Skeletal muscle satellite cell (primary cell): ENCODE measurements around the gene DACT3.

Experiments used
- H3K27me3 ChIP-seq: 2 replicates; pipeline ENCODE4 v1.7.0; 2013; ENCODE audit warnings: low read length; ENCODE audit not compliant: control insufficient read depth, insufficient read depth
- H3K36me3 ChIP-seq: 2 replicates; pipeline ENCODE4 v1.7.0; 2013; ENCODE audit warnings: mild to moderate bottlenecking, control low read depth, low read length; ENCODE audit not compliant: insufficient read depth
- H3K4me1 ChIP-seq: 2 replicates; pipeline ENCODE4 v1.7.0; 2013; ENCODE audit warnings: low read length; ENCODE audit not compliant: control insufficient read depth, insufficient read depth
- H3K4me2 ChIP-seq: 2 replicates; pipeline ENCODE4 v1.7.0; 2013; ENCODE audit warnings: mild to moderate bottlenecking, low read length
- H3K4me3 ChIP-seq: 2 replicates; pipeline ENCODE4 v1.7.0; 2013; ENCODE audit warnings: low read length
- H3K9ac ChIP-seq: 2 replicates; pipeline ENCODE4 v1.7.0; 2013; ENCODE audit warnings: mild to moderate bottlenecking, low read depth, low read length, moderate library complexity
- H3K9me3 ChIP-seq: replicated peaks from 2 replicates; pipeline ENCODE4 v1.7.0; 2013; ENCODE audit warnings: mild to moderate bottlenecking, control low read depth, low read length

Gene DACT3

DNA sequence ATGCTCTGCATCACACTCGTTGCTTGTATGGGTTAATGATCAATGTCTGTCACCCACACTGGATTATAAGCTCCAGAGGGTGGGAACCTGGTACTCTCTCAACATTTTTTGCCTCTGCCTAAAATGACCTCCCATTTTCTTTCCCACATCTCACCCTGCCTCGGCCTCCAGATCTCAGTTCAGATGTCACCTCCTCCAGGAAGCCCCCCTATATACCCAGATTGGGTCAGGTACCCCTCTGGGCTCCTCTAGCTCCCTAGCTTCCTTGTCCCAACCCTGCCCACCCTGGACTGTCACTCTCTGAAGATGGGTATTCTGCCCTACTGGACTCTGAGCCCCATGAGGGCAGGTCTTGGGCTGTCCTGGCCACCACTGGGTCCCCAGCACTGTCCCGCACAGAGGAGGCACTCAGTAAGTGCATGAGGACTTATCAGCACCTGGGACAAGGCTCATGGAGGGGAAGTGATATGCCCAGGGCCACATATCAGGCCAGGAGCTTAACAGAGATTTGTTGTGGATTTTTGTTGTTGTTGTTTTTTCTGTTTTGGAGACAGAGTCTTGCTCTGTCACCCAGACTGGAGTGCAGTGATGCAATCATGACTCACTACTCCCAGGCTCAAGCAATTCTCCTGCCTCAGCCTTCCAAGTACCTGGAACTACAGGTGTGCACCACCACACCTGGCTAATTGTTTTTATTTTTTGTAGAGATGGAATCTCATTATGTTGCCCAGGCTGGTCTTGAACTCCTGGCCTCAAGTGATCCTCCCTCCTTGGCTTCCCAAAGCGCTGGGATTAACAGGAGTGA lies 32.1 kb upstream of the DACT3 start:
- H3K36me3 ChIP-seq: peaks cover 69% of the 10 kb centered on the region
- no peak overlapping the region for H3K4me3 ChIP-seq
- no peaks in the 10 kb centered on the region for H3K27me3 ChIP-seq
- no peak overlapping the region for H3K9ac ChIP-seq
- no peaks in the 10 kb centered on the region for H3K9me3 ChIP-seq
- H3K4me1 ChIP-seq: peaks cover 4% of the 10 kb centered on the region
- H3K4me2 ChIP-seq: no peak overlapping the region

DNA sequence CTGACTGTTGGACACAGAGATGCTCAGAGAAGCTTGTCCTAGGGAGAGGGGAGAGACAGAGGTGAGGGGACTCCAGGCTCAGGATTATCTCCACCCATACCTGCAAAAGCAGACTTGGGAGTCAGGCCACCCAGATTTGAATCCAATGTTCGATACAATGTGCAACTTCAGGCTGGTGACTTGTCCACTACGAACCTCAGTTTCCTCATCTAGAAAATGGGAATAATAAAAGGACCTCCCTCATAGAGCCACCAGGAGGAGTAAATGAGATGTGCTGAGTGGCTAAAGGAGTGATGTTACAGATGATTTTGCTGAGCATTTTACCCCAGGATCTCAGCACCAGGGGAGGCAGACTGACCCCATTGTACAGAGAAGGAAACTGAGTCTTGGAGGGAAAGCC lies 31.0 kb upstream of the DACT3 start:
- peaks cover 77% of the 10 kb centered on the region for H3K36me3 ChIP-seq
- no peaks in the 10 kb centered on the region for H3K27me3 ChIP-seq
- no peak overlapping the region for H3K4me3 ChIP-seq
- no peaks in the 10 kb centered on the region for H3K4me1 ChIP-seq
- H3K9ac ChIP-seq: no peak overlapping the region
- H3K4me2 ChIP-seq: no peak overlapping the region
- no peaks in the 10 kb centered on the region for H3K9me3 ChIP-seq

DNA sequence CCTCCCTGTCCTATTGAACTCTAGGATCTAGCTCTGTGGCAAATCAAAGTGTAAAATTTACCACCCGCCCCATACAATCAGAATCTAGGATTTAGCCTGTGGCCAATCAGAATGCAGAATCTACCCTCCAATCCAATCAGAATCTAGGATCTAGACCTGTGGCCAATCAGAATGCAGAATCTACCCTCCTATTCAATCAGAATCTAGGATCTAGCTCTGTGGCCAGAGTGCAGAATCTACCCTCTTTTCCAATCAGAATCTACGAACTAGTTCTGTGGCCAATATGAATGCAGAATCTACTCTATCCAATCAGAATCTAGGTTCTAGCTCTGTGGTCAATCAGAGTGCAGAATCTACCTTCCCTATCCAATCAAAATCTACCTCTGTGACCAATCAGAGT lies 30.1 kb upstream of the DACT3 start:
- peaks cover 73% of the 10 kb centered on the region for H3K36me3 ChIP-seq

DNA sequence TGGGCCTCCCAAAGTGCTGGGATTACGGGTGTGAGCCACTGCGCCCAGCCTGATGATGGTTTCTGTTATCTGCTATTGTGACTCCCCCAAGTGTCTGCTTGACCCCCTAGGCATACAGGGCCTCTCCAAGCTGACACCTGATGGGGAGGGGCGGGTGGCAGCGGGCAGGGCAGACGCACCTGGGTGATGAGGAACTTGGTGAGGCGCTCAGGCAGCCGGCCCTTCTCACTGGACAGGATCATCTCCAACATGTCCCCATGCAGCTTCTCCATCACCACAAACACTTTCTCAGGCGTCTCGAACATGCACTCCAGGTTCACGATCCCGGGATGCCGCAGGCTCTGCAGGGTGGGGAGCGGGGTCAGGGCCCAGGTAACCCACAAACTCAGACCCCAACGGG lies 28.4 kb upstream of the DACT3 start:
- Histone ChIP-seq H3K27me3 (no peaks in the 10 kb centered on the region), H3K36me3 (peaks cover 75% of the 10 kb centered on the region), H3K9ac (no peak overlapping the region)

More for the DNA sequence above, 30.1 kb upstream of the DACT3 start:
- Histone ChIP-seq H3K9ac (no peak overlapping the region), H3K4me1 (no peaks in the 10 kb centered on the region), H3K9me3 (no peaks in the 10 kb centered on the region), H3K4me2 (no peak overlapping the region), H3K4me3 (no peak overlapping the region), H3K27me3 (no peaks in the 10 kb centered on the region)

DNA sequence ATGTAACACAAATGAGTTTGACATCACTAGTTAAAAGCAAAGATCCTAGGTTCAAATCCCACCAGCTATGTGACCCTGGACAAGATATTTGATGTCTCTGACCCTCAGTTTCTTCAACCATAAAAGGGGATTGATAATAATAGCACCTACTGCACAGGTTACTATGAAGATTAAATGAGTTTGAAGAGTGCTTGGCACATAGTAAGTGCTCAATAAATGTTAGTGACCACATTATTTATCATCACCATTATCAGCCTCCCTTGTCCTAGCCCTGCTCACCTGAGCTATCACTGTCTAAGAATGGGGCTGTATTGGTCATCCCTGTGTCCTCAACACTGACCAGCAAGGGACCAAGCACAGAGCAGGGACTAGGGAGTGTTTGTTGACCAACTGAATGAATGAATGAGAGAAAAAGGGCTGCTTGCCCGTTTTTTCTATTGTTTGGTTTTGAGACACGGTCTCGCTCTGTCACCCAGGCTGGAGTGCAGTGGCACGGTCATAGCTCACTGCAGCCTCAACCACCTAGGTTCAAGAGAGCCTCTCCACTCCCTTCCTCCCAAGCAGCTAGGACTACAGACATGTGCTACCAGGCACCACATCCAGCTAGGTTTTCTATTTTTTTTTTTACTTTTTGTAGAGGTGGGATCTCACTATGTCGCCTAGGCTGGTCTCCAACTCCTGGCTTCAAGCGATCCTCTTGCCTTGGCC lies 26.6 kb upstream of the DACT3 start:
- Histone ChIP-seq H3K4me1 (no peaks in the 10 kb centered on the region), H3K36me3 (peaks cover 63% of the 10 kb centered on the region), H3K4me2 (no peak overlapping the region), H3K27me3 (no peaks in the 10 kb centered on the region), H3K9me3 (no peaks in the 10 kb centered on the region), H3K4me3 (no peak overlapping the region), H3K9ac (no peak overlapping the region)

More for the DNA sequence above, 28.4 kb upstream of the DACT3 start:
- no peak overlapping the region for H3K4me2 ChIP-seq
- no peaks in the 10 kb centered on the region for H3K9me3 ChIP-seq
- H3K4me3 ChIP-seq: no peak overlapping the region
- no peaks in the 10 kb centered on the region for H3K4me1 ChIP-seq

DNA sequence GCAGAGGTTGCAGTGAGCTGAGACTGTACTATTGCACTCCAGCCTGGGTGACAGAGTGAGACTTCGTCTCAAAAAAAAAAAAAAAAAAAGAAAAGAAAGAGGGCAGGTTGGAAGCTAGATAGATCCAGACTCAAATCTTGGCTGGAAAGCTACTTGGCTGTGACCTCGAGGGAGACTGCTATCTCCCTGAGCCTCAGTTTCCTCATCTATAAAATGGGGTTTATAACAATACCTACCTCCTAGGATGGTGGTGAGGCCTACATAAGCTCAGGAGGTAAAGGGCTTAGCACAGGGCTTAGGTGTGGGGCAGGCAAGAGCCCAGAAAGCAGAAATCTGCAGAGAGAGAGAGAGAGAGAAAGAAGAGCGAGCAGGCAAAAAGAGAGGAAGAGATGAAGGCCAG lies 24.2 kb upstream of the DACT3 start:
- Histone ChIP-seq H3K4me3 (no peak overlapping the region), H3K9ac (no peak overlapping the region), H3K9me3 (no peaks in the 10 kb centered on the region), H3K4me2 (no peak overlapping the region), H3K27me3 (no peaks in the 10 kb centered on the region), H3K36me3 (peaks cover 42% of the 10 kb centered on the region), H3K4me1 (no peaks in the 10 kb centered on the region)

DNA sequence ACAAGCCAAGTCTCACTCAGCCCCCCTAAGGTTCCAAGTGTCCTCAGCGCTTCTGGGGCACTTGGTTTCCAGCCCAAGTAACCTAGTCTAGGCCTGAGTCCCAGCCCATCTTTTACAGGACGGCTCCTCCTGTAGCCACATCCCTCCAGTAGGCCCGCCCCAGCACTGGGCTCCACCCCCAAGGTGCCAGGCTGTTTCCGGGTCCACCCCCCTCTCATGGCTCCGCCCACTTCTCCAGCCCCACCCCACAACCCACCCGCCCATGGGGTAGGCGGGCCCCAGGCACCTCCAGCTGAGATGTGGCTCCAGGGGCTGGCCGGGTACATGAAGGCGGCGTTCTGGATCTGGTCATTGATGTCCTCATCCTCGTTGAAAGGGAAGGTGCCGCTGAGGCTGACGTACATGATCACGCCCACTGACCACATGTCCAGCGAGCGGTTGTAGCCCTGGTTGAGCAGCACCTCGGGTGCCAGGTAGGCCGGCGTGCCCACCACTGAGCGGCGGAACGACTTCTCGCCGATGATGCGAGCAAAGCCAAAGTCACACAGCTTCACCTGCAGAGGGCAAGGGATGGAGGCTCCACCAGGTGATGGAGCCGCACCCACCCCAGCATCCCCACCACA lies 17.2 kb upstream of the DACT3 start:
- H3K27me3 ChIP-seq: no peaks in the 10 kb centered on the region
- H3K9me3 ChIP-seq: no peaks in the 10 kb centered on the region
- peaks cover 41% of the 10 kb centered on the region for H3K36me3 ChIP-seq
- no peak overlapping the region for H3K9ac ChIP-seq
- H3K4me3 ChIP-seq: no peak overlapping the region
- H3K4me1 ChIP-seq: no peaks in the 10 kb centered on the region
- H3K4me2 ChIP-seq: no peak overlapping the region

DNA sequence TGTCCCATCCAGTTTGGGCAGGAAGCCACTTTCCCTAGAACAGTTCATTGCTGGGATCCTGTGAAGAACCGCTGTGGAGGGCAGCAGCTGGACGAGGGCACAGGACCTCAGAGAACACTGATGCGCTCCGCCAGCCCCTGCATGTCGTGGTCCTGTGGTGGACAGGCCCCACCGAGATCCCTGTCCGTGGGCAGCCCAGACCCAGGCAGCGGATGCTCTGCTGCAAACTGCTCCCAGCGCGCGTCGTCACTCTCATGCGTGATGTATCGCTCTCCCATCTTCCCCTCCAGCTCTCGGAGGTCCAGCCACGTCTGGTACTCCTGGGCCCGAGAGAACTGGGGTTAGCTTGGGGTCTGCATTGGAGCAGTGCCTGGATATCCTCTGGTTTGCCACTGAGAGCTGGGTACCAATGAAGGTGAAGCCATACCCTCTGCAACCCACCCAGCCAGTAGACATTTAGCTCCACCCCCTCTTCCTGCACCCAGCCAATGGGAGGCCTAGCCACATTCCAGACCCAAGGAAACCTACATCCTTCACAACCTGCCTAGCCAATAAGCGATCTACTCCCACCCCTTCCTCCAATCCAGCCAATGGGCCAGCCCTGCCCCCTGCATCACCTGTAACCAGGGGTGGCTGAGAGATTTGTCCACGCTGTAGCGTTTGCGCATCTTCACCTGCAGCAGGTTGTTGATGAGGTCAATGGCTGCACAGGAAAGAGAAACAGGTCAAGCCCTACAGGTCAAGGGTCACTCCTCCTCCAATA lies 13.6 kb upstream of the DACT3 start:
- no peaks in the 10 kb centered on the region for H3K27me3 ChIP-seq
- no peak overlapping the region for H3K4me3 ChIP-seq
- no peak overlapping the region for H3K9ac ChIP-seq
- H3K9me3 ChIP-seq: no peaks in the 10 kb centered on the region
- peaks cover 2% of the 10 kb centered on the region for H3K4me1 ChIP-seq
- no peak overlapping the region for H3K4me2 ChIP-seq
- H3K36me3 ChIP-seq: peaks cover 36% of the 10 kb centered on the region

DNA sequence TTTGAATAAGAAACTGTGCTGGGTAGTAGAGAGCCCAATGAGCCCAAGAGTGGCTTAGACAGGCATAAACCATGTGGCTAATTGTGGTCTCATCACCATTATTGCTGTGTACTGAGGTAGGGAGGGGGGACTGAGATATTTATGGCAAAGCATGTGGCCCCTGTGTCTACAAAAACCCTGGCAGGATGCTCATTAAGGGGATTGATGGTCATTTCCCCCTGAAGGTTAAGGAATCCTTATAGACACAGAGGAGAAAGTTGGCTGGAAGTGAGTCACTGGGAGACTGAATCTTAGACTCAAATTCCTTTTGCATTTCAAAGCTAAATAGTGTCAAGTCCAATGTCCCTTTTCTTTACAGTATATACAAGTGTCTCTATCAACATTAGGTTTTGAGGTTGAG lies 9.8 kb upstream of the DACT3 start:
- Histone ChIP-seq H3K9ac (no peak overlapping the region), H3K4me3 (no peak overlapping the region), H3K27me3 (no peaks in the 10 kb centered on the region), H3K4me2 (no peak overlapping the region), H3K9me3 (no peaks in the 10 kb centered on the region), H3K36me3 (peaks cover 13% of the 10 kb centered on the region), H3K4me1 (peaks cover 2% of the 10 kb centered on the region)

DNA sequence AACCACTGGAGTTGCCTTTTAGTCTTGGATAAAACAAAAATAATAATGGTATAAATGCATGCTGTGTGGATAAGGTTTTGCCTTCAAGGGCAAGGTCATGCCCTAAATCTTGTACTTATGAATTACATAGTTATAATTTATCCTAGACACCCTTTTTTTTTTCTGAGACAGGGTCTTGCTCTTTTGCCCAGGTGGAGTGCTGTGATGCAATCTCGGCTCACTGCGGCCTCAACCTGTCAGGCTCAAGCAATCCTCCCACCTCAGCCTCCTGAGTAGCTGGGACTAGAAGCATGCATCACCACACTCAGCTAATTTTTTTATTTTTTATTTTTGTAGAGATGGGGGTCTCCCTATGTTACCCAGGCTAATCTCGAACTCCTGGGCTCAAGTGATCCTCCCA lies 7.7 kb upstream of the DACT3 start:
- Histone ChIP-seq H3K9me3 (no peaks in the 10 kb centered on the region), H3K27me3 (peaks cover 7% of the 10 kb centered on the region)

DNA sequence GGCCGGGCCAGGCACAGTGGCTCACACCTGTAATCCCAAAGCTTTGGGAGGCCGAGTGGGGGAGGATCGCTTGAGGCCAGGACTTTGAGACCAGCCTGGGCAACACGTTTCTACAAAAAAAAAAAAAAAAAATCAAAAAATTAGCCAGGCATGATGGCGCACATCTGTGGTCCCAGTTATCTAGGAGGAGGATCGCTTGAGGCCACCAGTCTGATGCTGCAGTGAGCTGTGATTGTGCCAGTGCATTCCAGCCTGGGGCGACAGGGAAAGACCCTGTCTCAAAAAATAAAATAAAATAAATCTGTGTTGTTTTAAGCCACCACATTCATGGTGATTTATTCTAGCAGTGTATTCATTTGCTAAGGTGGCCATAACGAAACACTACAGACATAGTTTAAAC lies 4.1 kb upstream of the DACT3 start:
- no peak overlapping the region for H3K4me3 ChIP-seq
- H3K9ac ChIP-seq: no peak overlapping the region
- H3K36me3 ChIP-seq: no peaks in the 10 kb centered on the region
- no peak overlapping the region for H3K4me2 ChIP-seq
- H3K27me3 ChIP-seq: peaks cover 14% of the 10 kb centered on the region
- H3K9me3 ChIP-seq: no peaks in the 10 kb centered on the region
- H3K4me1 ChIP-seq: peaks cover 12% of the 10 kb centered on the region

More for the DNA sequence above, 7.7 kb upstream of the DACT3 start:
- Histone ChIP-seq H3K4me2 (no peak overlapping the region), H3K4me1 (peaks cover 2% of the 10 kb centered on the region), H3K9ac (no peak overlapping the region), H3K36me3 (no peaks in the 10 kb centered on the region), H3K4me3 (no peak overlapping the region)
